HepG2 (cell line): ENCODE measurements around the gene LRRC25. TPM values are rescaled to one million over a fixed set of nuclear protein-coding genes. Genes with fewer than 3 reads are reported as not detected.

Source experiments
- CREB1 ChIP-seq, 2 experiments: fragments of 450-650 bp in 1 of 2; IDR thresholded peaks; 2 replicates each; pipeline ENCODE4 v1.6.1; 2016 to 2017; ENCODE audit warnings: control low read depth in 1 of 2, mild to moderate bottlenecking in 1 of 2, missing compliant biosample characterization in 1 of 2, missing genetic modification characterization in 1 of 2
- EHMT2 ChIP-seq: fragments of 200-600 bp; sonication (generic); IDR thresholded peaks from 2 replicates; pipeline ENCODE4 v1.7.0; 2017; ENCODE audit warnings: antibody characterized with exemption, low read depth, low read length, borderline replicate concordance
- EZH2 ChIP-seq: conservative IDR thresholded peaks from 2 replicates; pipeline ENCODE4 v1.6.1; 2012; ENCODE audit warnings: mild to moderate bottlenecking, low read depth, low read length, moderate library complexity
- FOXA3 ChIP-seq: IDR thresholded peaks from 2 replicates; pipeline ENCODE4 v1.6.1; 2016; ENCODE audit warnings: missing genetic modification reagents, missing compliant biosample characterization
- GMEB1 ChIP-seq: sonication (generic); formaldehyde crosslinking; IDR thresholded peaks from 2 replicates; pipeline ENCODE4 v1.5.1; 2020; ENCODE audit warnings: missing genetic modification reagents, mild to moderate bottlenecking, borderline replicate concordance
- HDAC1 ChIP-seq: sonication (generic); formaldehyde crosslinking; IDR thresholded peaks from 2 replicates; pipeline ENCODE4 v1.5.1; 2020; ENCODE audit warnings: mild to moderate bottlenecking, missing genetic modification reagents
- HNRNPL ChIP-seq: fragments of 200-400 bp; formaldehyde crosslinking; IDR thresholded peaks from 2 replicates; pipeline ENCODE4 v1.6.1; 2017; ENCODE audit warnings: mild to moderate bottlenecking, low read depth, low read length
- LCORL ChIP-seq, 2 experiments: fragments of 450-650 bp in 1 of 2; sonication (generic) in 1 of 2; formaldehyde crosslinking in 1 of 2; IDR thresholded peaks; 2 replicates each; pipeline versions ENCODE4 v1.5.0 to v1.6.1; 2017 to 2020; ENCODE audit warnings: antibody characterized with exemption in 1 of 2, missing genetic modification reagents in 1 of 2
- NFYB ChIP-seq: sonication (generic); formaldehyde crosslinking; IDR thresholded peaks from 2 replicates; pipeline ENCODE4 v1.4.0; 2020; ENCODE audit warnings: missing genetic modification reagents
- NR3C1 ChIP-seq: sonication (generic); formaldehyde crosslinking; IDR thresholded peaks from 2 replicates; pipeline ENCODE4 v1.4.0; 2020; ENCODE audit warnings: missing genetic modification reagents
- RBM22 ChIP-seq: fragments of 200-400 bp; formaldehyde crosslinking; optimal IDR thresholded peaks from 2 replicates; pipeline ENCODE3; 2017; ENCODE audit warnings: mild to moderate bottlenecking, low read length, moderate library complexity
- SKIL ChIP-seq: sonication (generic); formaldehyde crosslinking; IDR thresholded peaks from 2 replicates; pipeline ENCODE4 v1.8.0; 2022; ENCODE audit warnings: missing genetic modification reagents, mild to moderate bottlenecking, moderate library complexity, borderline replicate concordance
- TBX2 ChIP-seq: sonication (generic); formaldehyde crosslinking; IDR thresholded peaks from 2 replicates; pipeline ENCODE4 v1.5.0; 2020; ENCODE audit warnings: missing genetic modification reagents, mild to moderate bottlenecking, borderline replicate concordance
- TEF ChIP-seq: sonication (generic); formaldehyde crosslinking; IDR thresholded peaks from 2 replicates; pipeline ENCODE4 v1.5.0; 2020; ENCODE audit warnings: missing genetic modification reagents
- ZFP37 ChIP-seq: sonication (generic); formaldehyde crosslinking; IDR thresholded peaks from 2 replicates; pipeline ENCODE4 v1.4.0; 2020; ENCODE audit warnings: missing genetic modification reagents, borderline replicate concordance
- ZNF230 ChIP-seq: sonication (generic); formaldehyde crosslinking; IDR thresholded peaks from 2 replicates; pipeline ENCODE4 v1.4.0; 2020; ENCODE audit warnings: mild to moderate bottlenecking, missing genetic modification reagents
- ZNF556 ChIP-seq: sonication (generic); formaldehyde crosslinking; IDR thresholded peaks from 2 replicates; pipeline ENCODE4 v1.4.0; 2020; ENCODE audit warnings: mild to moderate bottlenecking, missing genetic modification reagents, borderline replicate concordance
- ZNF562 ChIP-seq: sonication (generic); formaldehyde crosslinking; IDR thresholded peaks from 2 replicates; pipeline ENCODE4 v1.8.0; 2022; ENCODE audit warnings: missing genetic modification reagents, borderline replicate concordance
- ZNF687 ChIP-seq: sonication (generic); formaldehyde crosslinking; IDR thresholded peaks from 2 replicates; pipeline ENCODE4 v1.5.1; 2020; ENCODE audit warnings: mild to moderate bottlenecking, missing genetic modification reagents, moderate library complexity
- ZSCAN21 ChIP-seq: sonication (generic); formaldehyde crosslinking; IDR thresholded peaks from 2 replicates; pipeline ENCODE4 v1.8.0; 2022; ENCODE audit warnings: mild to moderate bottlenecking, missing genetic modification reagents, moderate library complexity, borderline replicate concordance
- polyA plus RNA-seq, 8 experiments: library from polyadenylated mRNA; depleted of rRNA in 3 of 8; stranded (reverse) in 7 of 8; unstranded in 1 of 8; fragments of >200 nt; fragmentation: Illumina TruSeq in 4 of 8; extraction: Trizol in 4 of 8; gene quantifications; 2 replicates each; pipeline versions ENCODE4 v1.2.1 to v1.2.3, GENCODE V29; 2011 to 2016; ENCODE audit warnings: low read depth in 4 of 8, missing spikeins in 1 of 8, mixed read lengths in 1 of 8; ENCODE audit not compliant: insufficient read depth in 1 of 8
- total RNA-seq, 5 experiments: library from RNA; depleted of rRNA; stranded (reverse); fragments of >200 nt; fragmentation: Illumina TruSeq; extraction: Trizol; gene quantifications; 2 replicates each; pipeline ENCODE4 v1.2.3, GENCODE V29; 2016; ENCODE audit warnings: low read depth in 1 of 5

LRRC25 gene
- total and polyA plus RNA-seq, 2 of the 13 experiments (the other 11 are each of a cell fraction or from before 2014, with no cell fraction given): 0.13 to 0.53 TPM

- no peak for TF ChIP-seq ZNF562 (CRISPR knock-in tag)
- TF ChIP-seq HNRNPL: 0 out of 2 replicates have a peak, but pooled peaks have one; percentile 26
- no peak for TF ChIP-seq EHMT2
- 0 out of 2 replicates have a peak, but pooled peaks have one; percentile 55 for TF ChIP-seq ZNF556 (CRISPR knock-in tag)
- TF ChIP-seq SKIL (CRISPR knock-in tag): peak; percentile 60; the same call in 1 of the 2 replicates
- no peak; the same call in 1 of the 2 replicates for TF ChIP-seq NFYB (CRISPR knock-in tag)
- peak; percentile 37 for TF ChIP-seq RBM22
- TF ChIP-seq ZNF687: peak; percentile 79
- TF ChIP-seq TEF: no peak
- no peak; the same call in 1 of the 2 replicates for TF ChIP-seq GMEB1 (CRISPR knock-in tag)
- TF ChIP-seq HDAC1: 0 out of 2 replicates have a peak, but pooled peaks have one; percentile 31
- no peak for TF ChIP-seq EZH2
- no peak for TF ChIP-seq FOXA3 (CRISPR knock-in tag)
- TF ChIP-seq TBX2 (CRISPR knock-in tag): peak; percentile 38; the same call in 1 of the 2 replicates
- no peak for TF ChIP-seq ZNF230 (CRISPR knock-in tag)
- no peak for TF ChIP-seq LCORL (IDR thresholded peaks at IDR 0.05)
- peak; percentile 55; the same call in 1 of the 2 replicates for TF ChIP-seq LCORL (CRISPR knock-in tag; IDR thresholded peaks at IDR 0.05)
- TF ChIP-seq CREB1 (IDR thresholded peaks at IDR 0.05): no peak
- no peak for TF ChIP-seq CREB1 (CRISPR knock-in tag; IDR thresholded peaks at IDR 0.05)
- no peak for TF ChIP-seq ZFP37
- no peak for TF ChIP-seq NR3C1
- TF ChIP-seq ZSCAN21 (CRISPR knock-in tag): no peak; the same call in 1 of the 2 replicates
Measured at GRCh38 chr19:18438331-18439024, 41.1 kb upstream of the LRRC25 start (continued).
